Thyroid gland (tissue), 4 donors: ENCODE results near the gene RAMP3. TPM values are rescaled to one million over a fixed set of nuclear protein-coding genes. Genes with fewer than 3 reads are reported as not detected.

ENCODE experiments used
- DNase-seq, 2 donors: peaks; one replicate each; pipeline ENCODE4 v3.0.0-alpha.2; 2019
- H3K27ac ChIP-seq, 3 donors: fragments of 200-600 bp; sonication (generic); 1 replicate in 2 of 3; 2 replicates in 1 of 3; pipeline ENCODE4 v1.5.1; 2016 to 2019; ENCODE audit warnings: mild to moderate bottlenecking in 1 of 3, moderate library complexity in 1 of 3
- H3K27me3 ChIP-seq: fragments of 200-600 bp; sonication (generic); one replicate; pipeline ENCODE4 v1.5.1; 2019
- H3K36me3 ChIP-seq, 2 donors: fragments of 200-600 bp; sonication (generic); one replicate each; pipeline ENCODE4 v1.5.1; 2016 to 2019
- H3K4me1 ChIP-seq, 2 donors: fragments of 200-600 bp; sonication (generic); one replicate each; pipeline ENCODE4 v1.5.1; 2017 to 2019
- H3K4me3 ChIP-seq, 3 donors: fragments of 200-600 bp; sonication (generic); replicated peaks in 1 of 3; 1 replicate in 2 of 3; 2 replicates in 1 of 3; pipeline ENCODE4 v1.5.1; 2016; ENCODE audit warnings: mild to moderate bottlenecking in 1 of 3
- H3K9me3 ChIP-seq: fragments of 200-600 bp; sonication (generic); one replicate; pipeline ENCODE4 v1.5.1; 2017
- CTCF ChIP-seq, 6 experiments: fragments of 200-600 bp in 3 of 6; fragments of 450-650 bp in 3 of 6; sonication (generic) in 3 of 6; IDR thresholded peaks; one replicate each; pipeline ENCODE4 v1.5.1; 2016 to 2019; ENCODE audit warnings: antibody characterized with exemption in 6 of 6, mild to moderate bottlenecking in 2 of 6, inconsistent platforms in 1 of 6, moderate library complexity in 1 of 6
- POLR2A ChIP-seq, 2 donors: fragments of 450-650 bp; IDR thresholded peaks; one replicate each; pipeline ENCODE4 v1.6.1; 2017; ENCODE audit warnings: antibody characterized with exemption in 2 of 2, mild to moderate bottlenecking in 2 of 2, moderate library complexity in 1 of 2
- WGBS, 2 donors: methylation state at CpG; one replicate each; pipeline ENCODE4 v1.1.5; 2017; 5-methylcytosine and 5-hydroxymethylcytosine counted together
- intact Hi-C: fragments of 100-400 bp; cut with DNase I; formaldehyde crosslinking; loops from one replicate; pipeline ENCODE4 v1.15.1; 2023
- total RNA-seq, 4 donors: library from RNA; depleted of rRNA; stranded (reverse); fragments of >200 nt; gene quantifications; one replicate each; pipeline ENCODE4 v1.2.3, GENCODE V29; 2016

The RAMP3 gene
- total RNA-seq, 4 donors from 2014 or later: 40.1 to 145 (median 73.1) TPM

DNA sequence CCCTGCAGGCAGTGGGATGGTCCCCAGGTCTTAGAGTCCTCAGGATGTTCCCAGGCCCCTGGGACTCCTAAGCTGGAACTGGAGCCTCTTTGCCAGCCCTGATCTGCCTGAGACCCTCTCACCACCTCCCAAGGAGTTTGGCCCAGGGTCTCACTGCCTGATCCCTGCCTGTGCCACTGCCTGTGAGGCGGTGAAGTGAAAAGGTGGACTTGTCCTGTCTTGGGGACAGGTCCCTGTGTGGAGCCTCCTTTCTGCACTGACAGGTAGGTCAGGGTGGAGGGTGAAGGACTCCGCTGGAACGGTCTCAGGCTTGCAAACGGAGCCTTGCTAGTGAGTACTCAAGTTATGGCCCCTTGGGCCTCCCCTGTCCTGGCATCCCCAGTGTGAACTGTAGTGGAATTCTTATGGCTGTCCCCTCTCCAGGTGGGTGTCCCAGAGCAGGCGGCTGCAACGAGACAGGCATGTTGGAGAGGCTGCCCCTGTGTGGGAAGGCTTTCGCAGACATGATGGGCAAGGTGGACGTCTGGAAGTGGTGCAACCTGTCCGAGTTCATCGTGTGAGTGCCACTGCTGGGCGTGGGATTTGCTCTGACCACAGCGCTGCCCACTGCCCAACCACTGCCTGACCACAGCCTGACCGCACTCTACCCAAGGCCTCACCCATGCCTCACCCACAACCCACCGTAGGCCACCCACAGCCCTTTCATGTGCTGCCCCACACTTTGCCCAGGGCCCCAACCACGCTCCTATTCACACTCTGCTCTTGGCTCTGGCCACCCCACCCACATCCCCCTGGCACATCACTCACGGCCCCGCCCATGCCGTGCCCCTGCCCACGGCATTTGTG is 19.5 kb downstream of the RAMP3 start:
- intact Hi-C loops: no loop called here
- Histone ChIP-seq H3K27me3 (no peaks in the 10 kb centered on the region), H3K4me3 (no peak overlapping the region), H3K36me3 (no peaks in the 10 kb centered on the region), H3K4me1 (no peaks in the 10 kb centered on the region), H3K9me3 (no peaks in the 10 kb centered on the region), H3K27ac (no peak overlapping the region)
- TF ChIP-seq POLR2A (IDR thresholded peaks at IDR 0.05): no peak
- no peak for TF ChIP-seq CTCF (IDR thresholded peaks at IDR 0.05)
- WGBS, 2 donors: 74 to 87% methylated on average over 16 to 18 of the region's 19 CpGs
- DNase-seq: no peak

DNA sequence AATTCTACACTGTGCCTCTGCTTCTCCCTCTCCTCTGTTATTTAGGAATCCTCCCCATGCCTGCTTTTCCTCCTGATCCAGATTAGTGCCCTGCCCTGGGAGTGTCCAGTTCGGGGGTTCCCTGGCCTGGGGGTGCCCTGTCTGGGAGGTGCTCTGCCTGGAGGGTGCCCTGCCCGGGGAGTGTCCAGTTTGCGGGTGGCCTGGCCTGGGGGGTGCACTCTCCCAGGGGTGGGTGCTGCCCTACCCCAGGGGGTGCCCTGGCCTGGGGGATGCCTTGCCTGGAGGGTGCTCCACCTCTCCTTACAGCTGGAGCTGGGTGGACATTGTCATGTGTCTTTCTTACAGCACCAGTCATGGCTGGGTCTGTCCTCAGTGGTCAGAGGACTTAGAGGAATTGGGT is 20.2 kb downstream of the RAMP3 start:
- 67 to 89% methylated on average over 1 of the region's 3 CpGs for WGBS, 2 donors
- no peak overlapping the region for H3K27ac ChIP-seq
- H3K36me3 ChIP-seq: no peaks in the 10 kb centered on the region
- TF ChIP-seq CTCF (IDR thresholded peaks at IDR 0.05) (no peak), POLR2A (IDR thresholded peaks at IDR 0.05) (no peak)
- no peak overlapping the region for H3K4me3 ChIP-seq
- no peaks in the 10 kb centered on the region for H3K9me3 ChIP-seq
- H3K4me1 ChIP-seq: no peaks in the 10 kb centered on the region
- intact Hi-C loops: no loop called here
- no peaks in the 10 kb centered on the region for H3K27me3 ChIP-seq
- DNase-seq: no peak

DNA sequence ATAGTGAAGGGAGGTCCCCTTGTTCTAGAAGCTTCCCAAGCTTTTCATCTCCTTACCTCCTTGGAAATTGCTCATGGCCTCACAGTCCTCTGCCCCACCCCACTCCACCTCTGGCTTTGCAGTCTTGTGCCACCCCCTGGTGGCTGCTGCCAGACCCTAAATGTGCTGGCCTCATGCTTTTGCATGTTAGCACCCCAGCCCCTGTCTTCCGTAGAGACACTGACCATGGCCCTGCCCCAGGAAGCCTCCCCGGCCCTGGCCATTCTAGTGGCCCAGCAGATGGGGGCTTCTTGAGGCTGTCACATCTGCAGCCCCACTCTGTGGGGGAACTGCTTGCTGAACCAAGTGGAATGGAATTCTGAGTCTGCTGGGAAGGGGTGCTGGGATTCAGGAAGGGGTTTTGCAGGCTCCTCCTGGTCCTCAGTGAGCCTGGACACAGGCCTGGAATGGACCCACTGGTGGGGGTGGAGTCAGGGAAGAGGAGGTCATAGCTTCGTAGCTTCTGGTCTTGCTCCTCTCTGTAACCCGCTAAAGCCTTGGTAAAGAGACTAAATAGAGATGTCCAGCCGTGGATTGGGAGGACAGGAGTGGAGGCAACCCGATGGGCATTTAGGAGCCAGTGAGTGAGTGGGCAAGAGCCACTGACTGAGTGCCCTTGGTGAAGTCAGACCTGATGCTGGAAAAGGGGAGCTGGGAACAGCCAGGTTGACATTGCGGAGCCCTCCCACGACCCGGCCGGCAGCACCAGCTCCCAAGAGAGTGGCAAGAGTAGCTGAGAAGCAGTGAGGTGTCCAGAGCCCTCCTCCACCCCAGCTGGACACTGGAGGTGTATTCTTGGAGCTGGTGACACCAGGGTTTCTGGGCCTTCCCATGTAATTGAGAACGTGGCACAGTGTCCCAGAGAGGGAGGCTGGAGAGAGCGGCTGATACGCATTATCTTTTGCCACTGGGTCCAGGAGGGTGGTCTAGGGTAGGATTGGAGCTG is 20.9 kb downstream of the RAMP3 start:
- TF ChIP-seq CTCF (IDR thresholded peaks at IDR 0.05) (no peak), POLR2A (IDR thresholded peaks at IDR 0.05) (no peak)
- no peak for DNase-seq
- Histone ChIP-seq H3K27me3 (no peaks in the 10 kb centered on the region), H3K36me3 (no peaks in the 10 kb centered on the region), H3K4me3 (no peak overlapping the region), H3K4me1 (no peaks in the 10 kb centered on the region), H3K9me3 (no peaks in the 10 kb centered on the region), H3K27ac (no peak overlapping the region)
- intact Hi-C loops: no loop called here
- WGBS, 2 donors: 73 to 78% methylated on average over 13 of the region's 13 CpGs

DNA sequence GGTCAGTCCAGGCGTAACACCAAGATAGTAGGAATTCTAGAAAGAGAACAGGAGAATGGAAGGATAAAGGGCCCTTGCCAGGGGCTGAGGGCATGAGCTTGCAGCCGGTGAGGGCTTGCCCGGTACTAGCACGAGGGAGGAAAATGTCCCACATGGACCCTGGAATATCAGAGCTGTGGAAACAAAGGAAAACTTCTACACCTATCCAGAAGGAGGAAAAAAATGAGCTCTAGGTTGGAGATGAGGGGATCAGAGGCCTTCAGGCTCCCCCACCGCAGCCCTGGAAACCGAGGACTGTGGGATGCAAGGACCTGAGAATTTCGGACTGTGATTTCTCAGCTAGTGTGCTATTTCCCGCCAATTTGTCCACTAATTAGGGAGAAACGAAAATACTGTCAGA is 22.1 kb downstream of the RAMP3 start:
- Histone ChIP-seq H3K27me3 (no peaks in the 10 kb centered on the region), H3K27ac (no peak overlapping the region), H3K9me3 (no peaks in the 10 kb centered on the region), H3K36me3 (no peaks in the 10 kb centered on the region), H3K4me1 (no peaks in the 10 kb centered on the region), H3K4me3 (no peak overlapping the region)
- WGBS, 2 donors: 87 to 91% methylated on average over 9 of the region's 9 CpGs
- intact Hi-C loops: no loop called here
- DNase-seq: no peak
- no peak for TF ChIP-seq CTCF (IDR thresholded peaks at IDR 0.05)
